C1 segment of cervical spinal cord (tissue), 14 donors: Measurements from ENCODE around the gene GRIK2.
"Not testable (repeated sequence)": the region's sequence is repeated elsewhere in the genome, so short reads cannot be mapped to it uniquely, and the experiment has no call there.

Experiments used
- DNase-seq, 14 donors: peaks; one replicate each; lab custom pipeline; 2025; lab: John Stamatoyannopoulos, UW

GRIK2 gene

GRCh38 chr6:101994521-101994920 is 601.0 kb downstream of the GRIK2 start:
- peak in 1 of 14 donors; percentile 23 for DNase-seq

- no peak for DNase-seq
Measured at GRCh38 chr6:102015431-102015830, 621.9 kb downstream of the GRIK2 start.

GRCh38 chr6:102022281-102022680 is 628.8 kb downstream of the GRIK2 start:
- DNase-seq: no peak

GRCh38 chr6:102022803-102023202 is 629.3 kb downstream of the GRIK2 start:
- no peak for DNase-seq

- DNase-seq: no peak
Measured at GRCh38 chr6:102023977-102024657, 630.6 kb downstream of the GRIK2 start.

- DNase-seq: peak in 1 of 14 donors; percentile 98
Measured at GRCh38 chr6:102026649-102027048, 633.1 kb downstream of the GRIK2 start.

- no peak for DNase-seq
Measured at GRCh38 chr6:102028176-102028575, 634.7 kb downstream of the GRIK2 start.

GRCh38 chr6:102038964-102039363 is 645.5 kb downstream of the GRIK2 start:
- no peak for DNase-seq

GRCh38 chr6:102039441-102039840 is 645.9 kb downstream of the GRIK2 start:
- peak in 1 of 14 donors; percentile 15 for DNase-seq

GRCh38 chr6:102051001-102051400 is 657.5 kb downstream of the GRIK2 start:
- no peak for DNase-seq

- no peak for DNase-seq
Measured at GRCh38 chr6:102051720-102052119, 658.2 kb downstream of the GRIK2 start.

- DNase-seq: no peak
Measured at GRCh38 chr6:102064142-102064541, 670.6 kb downstream of the GRIK2 start.

- DNase-seq: no peak
Measured at GRCh38 chr6:102066301-102066700, 672.8 kb downstream of the GRIK2 start.

GRCh38 chr6:102068349-102068929 is 674.9 kb downstream of the GRIK2 start:
- DNase-seq: peak in 1 of 14 donors; percentile 39

- no peak for DNase-seq
Measured at GRCh38 chr6:102075539-102075938, 682.0 kb downstream of the GRIK2 start.

GRCh38 chr6:102085257-102085656 is 691.7 kb downstream of the GRIK2 start:
- no peak for DNase-seq

GRCh38 chr6:102088160-102088559 is 694.7 kb downstream of the GRIK2 start:
- not testable (repeated sequence) for DNase-seq

- DNase-seq: no peak
Measured at GRCh38 chr6:102114402-102114801, 720.9 kb downstream of the GRIK2 start.

- DNase-seq: no peak
Measured at GRCh38 chr6:102115911-102116310, 722.4 kb downstream of the GRIK2 start.

GRCh38 chr6:102118034-102118433 is 724.5 kb downstream of the GRIK2 start:
- DNase-seq: no peak
